Neural cell (in vitro differentiated cells): ENCODE data around the gene PSPN.

Experiments
- EP300 ChIP-seq: fragments of 450-650 bp; conservative IDR thresholded peaks from 2 replicates; pipeline ENCODE4 v1.6.1; 2014; ENCODE audit warnings: antibody characterized with exemption, mild to moderate bottlenecking, moderate library complexity; ENCODE audit not compliant: poor library complexity, severe bottlenecking
- EZH2 ChIP-seq: fragments of 200-600, 300-800 bp; shearing (Covaris generic), sonication (generic); IDR thresholded peaks from 2 replicates; pipeline ENCODE4 v1.6.1; 2014; ENCODE audit warnings: antibody characterized with exemption, low read length, borderline replicate concordance, mild to moderate bottlenecking; ENCODE audit not compliant: insufficient read depth, poor library complexity, severe bottlenecking
- MXI1 ChIP-seq: fragments of 450-650 bp; conservative IDR thresholded peaks from 2 replicates; pipeline ENCODE4 v1.6.1; 2014; ENCODE audit warnings: antibody characterized with exemption, mild to moderate bottlenecking; ENCODE audit not compliant: poor library complexity, severe bottlenecking
- POLR2AphosphoS5 ChIP-seq: IDR thresholded peaks from 2 replicates; pipeline ENCODE4 v1.6.1; 2012
- RAD21 ChIP-seq: fragments of 450-650 bp; conservative IDR thresholded peaks from 2 replicates; pipeline ENCODE4 v1.6.1; 2014; ENCODE audit warnings: antibody characterized with exemption, mild to moderate bottlenecking, moderate library complexity
- SMC3 ChIP-seq: fragments of 450-650 bp; conservative IDR thresholded peaks from 2 replicates; pipeline ENCODE4 v1.6.1; 2014; ENCODE audit warnings: antibody characterized with exemption, mild to moderate bottlenecking, moderate library complexity; ENCODE audit not compliant: poor library complexity
- TAF1 ChIP-seq: IDR thresholded peaks from 2 replicates; pipeline ENCODE4 v1.6.1; 2012; ENCODE audit warnings: low read depth
- TF ChIP-seq, protein P1 (sequence below): IDR thresholded peaks from 2 replicates; pipeline ENCODE4 v1.6.1; 2012; ENCODE audit warnings: borderline replicate concordance
- TF ChIP-seq, protein P2 (sequence below): fragments of 450-650 bp; IDR thresholded peaks from 2 replicates; pipeline ENCODE4 v1.5.1; 2014; ENCODE audit warnings: antibody characterized with exemption, mild to moderate bottlenecking, moderate library complexity; ENCODE audit not compliant: poor library complexity, severe bottlenecking

DNA sequence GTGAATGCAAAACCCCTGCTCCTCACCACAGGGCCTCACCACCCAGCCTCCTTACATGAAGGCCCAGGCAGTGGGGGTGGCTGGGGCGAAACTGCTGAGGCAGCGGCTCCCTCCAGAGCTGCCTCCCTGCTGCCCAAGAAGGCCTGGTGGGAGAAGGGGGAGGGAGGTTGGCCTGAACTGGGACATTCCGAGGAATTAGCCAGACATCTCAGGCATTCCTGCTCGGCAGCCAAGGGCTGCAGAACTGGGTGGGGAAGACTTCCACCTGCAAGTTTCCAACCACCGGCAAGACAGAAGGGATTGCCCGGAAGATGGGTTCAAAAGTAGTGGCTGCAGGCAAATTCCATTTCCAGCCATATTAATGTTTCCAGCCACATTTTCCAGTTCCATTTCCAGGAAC is 2.3 kb upstream of the PSPN start:
- TF ChIP-seq MXI1 (no peak), EZH2 (no peak), SMC3 (no peak), RAD21 (no peak), POLR2AphosphoS5 (no peak), EP300 (no peak), TAF1 (no peak)
- TF ChIP-seq, protein P1, sequence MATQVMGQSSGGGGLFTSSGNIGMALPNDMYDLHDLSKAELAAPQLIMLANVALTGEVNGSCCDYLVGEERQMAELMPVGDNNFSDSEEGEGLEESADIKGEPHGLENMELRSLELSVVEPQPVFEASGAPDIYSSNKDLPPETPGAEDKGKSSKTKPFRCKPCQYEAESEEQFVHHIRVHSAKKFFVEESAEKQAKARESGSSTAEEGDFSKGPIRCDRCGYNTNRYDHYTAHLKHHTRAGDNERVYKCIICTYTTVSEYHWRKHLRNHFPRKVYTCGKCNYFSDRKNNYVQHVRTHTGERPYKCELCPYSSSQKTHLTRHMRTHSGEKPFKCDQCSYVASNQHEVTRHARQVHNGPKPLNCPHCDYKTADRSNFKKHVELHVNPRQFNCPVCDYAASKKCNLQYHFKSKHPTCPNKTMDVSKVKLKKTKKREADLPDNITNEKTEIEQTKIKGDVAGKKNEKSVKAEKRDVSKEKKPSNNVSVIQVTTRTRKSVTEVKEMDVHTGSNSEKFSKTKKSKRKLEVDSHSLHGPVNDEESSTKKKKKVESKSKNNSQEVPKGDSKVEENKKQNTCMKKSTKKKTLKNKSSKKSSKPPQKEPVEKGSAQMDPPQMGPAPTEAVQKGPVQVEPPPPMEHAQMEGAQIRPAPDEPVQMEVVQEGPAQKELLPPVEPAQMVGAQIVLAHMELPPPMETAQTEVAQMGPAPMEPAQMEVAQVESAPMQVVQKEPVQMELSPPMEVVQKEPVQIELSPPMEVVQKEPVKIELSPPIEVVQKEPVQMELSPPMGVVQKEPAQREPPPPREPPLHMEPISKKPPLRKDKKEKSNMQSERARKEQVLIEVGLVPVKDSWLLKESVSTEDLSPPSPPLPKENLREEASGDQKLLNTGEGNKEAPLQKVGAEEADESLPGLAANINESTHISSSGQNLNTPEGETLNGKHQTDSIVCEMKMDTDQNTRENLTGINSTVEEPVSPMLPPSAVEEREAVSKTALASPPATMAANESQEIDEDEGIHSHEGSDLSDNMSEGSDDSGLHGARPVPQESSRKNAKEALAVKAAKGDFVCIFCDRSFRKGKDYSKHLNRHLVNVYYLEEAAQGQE: no peak
- TF ChIP-seq, protein P2, sequence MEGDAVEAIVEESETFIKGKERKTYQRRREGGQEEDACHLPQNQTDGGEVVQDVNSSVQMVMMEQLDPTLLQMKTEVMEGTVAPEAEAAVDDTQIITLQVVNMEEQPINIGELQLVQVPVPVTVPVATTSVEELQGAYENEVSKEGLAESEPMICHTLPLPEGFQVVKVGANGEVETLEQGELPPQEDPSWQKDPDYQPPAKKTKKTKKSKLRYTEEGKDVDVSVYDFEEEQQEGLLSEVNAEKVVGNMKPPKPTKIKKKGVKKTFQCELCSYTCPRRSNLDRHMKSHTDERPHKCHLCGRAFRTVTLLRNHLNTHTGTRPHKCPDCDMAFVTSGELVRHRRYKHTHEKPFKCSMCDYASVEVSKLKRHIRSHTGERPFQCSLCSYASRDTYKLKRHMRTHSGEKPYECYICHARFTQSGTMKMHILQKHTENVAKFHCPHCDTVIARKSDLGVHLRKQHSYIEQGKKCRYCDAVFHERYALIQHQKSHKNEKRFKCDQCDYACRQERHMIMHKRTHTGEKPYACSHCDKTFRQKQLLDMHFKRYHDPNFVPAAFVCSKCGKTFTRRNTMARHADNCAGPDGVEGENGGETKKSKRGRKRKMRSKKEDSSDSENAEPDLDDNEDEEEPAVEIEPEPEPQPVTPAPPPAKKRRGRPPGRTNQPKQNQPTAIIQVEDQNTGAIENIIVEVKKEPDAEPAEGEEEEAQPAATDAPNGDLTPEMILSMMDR: no peak
